ENCODE data around the gene CDHR5.

Gene CDHR5

GRCh38 chr11:646214-646613, 21.5 kb upstream of the CDHR5 start:
- Histone ChIP-seq H3K27ac (ENCODE audit: low read depth, low read length) (no peak overlapping the region), H3K9me3 (ENCODE audit: control insufficient read depth in 5 of 5, low read length in 5 of 5) (no peaks in the 10 kb centered on the region), H3K9ac (ENCODE audit: low read length in 5 of 5) (no peak overlapping the region), H3K4me1 (ENCODE audit: control insufficient read depth in 5 of 5, insufficient read depth in 5 of 5, low read length in 5 of 5) (peaks cover 0 to 5% (median 0%) of the 10 kb centered on the region in 5 donors), H3K36me3 (ENCODE audit: control insufficient read depth in 5 of 5, insufficient read depth in 5 of 5, low read length in 5 of 5) (peaks cover 0 to 35% (median 27%) of the 10 kb centered on the region in 5 donors), H3K27me3 (ENCODE audit: control insufficient read depth in 5 of 5, insufficient read depth in 4 of 5, low read length in 5 of 5) (no peaks in the 10 kb centered on the region), H3K4me3 (ENCODE audit: low read depth in 1 of 5, low read length in 5 of 5) (no peak overlapping the region)

- no peaks in the 10 kb centered on the region for H3K9me3 ChIP-seq (ENCODE audit: control insufficient read depth in 5 of 5, low read length in 5 of 5)
- peaks cover 0 to 10% (median 0%) of the 10 kb centered on the region in 5 donors for H3K4me1 ChIP-seq (ENCODE audit: control insufficient read depth in 5 of 5, insufficient read depth in 5 of 5, low read length in 5 of 5)
- no peak overlapping the region for H3K27ac ChIP-seq (ENCODE audit: low read depth, low read length)
- peaks cover 0 to 32% (median 23%) of the 10 kb centered on the region in 5 donors for H3K36me3 ChIP-seq (ENCODE audit: control insufficient read depth in 5 of 5, insufficient read depth in 5 of 5, low read length in 5 of 5)
- H3K27me3 ChIP-seq (ENCODE audit: control insufficient read depth in 5 of 5, insufficient read depth in 4 of 5, low read length in 5 of 5) = no peaks in the 10 kb centered on the region
- H3K9ac ChIP-seq (ENCODE audit: low read length in 5 of 5) = no peak overlapping the region
- H3K4me3 ChIP-seq (ENCODE audit: low read depth in 1 of 5, low read length in 5 of 5) = no peak overlapping the region
Measured at GRCh38 chr11:645536-645935, 20.8 kb upstream of the CDHR5 start.

GRCh38 chr11:643849-644738, 19.3 kb upstream of the CDHR5 start:
- Histone ChIP-seq H3K4me1 (ENCODE audit: control insufficient read depth in 5 of 5, insufficient read depth in 5 of 5, low read length in 5 of 5) (peaks cover 0 to 17% (median 5%) of the 10 kb centered on the region in 5 donors), H3K27me3 (ENCODE audit: control insufficient read depth in 5 of 5, insufficient read depth in 4 of 5, low read length in 5 of 5) (peaks cover 0 to 6% (median 2%) of the 10 kb centered on the region in 5 donors), H3K36me3 (ENCODE audit: control insufficient read depth in 5 of 5, insufficient read depth in 5 of 5, low read length in 5 of 5) (peaks cover 0 to 31% (median 22%) of the 10 kb centered on the region in 5 donors)

GRCh38 chr11:643366-643765, 18.6 kb upstream of the CDHR5 start:
- H3K27ac ChIP-seq (ENCODE audit: low read depth, low read length) = no peak overlapping the region
- peaks cover 0 to 31% (median 22%) of the 10 kb centered on the region in 5 donors for H3K36me3 ChIP-seq (ENCODE audit: control insufficient read depth in 5 of 5, insufficient read depth in 5 of 5, low read length in 5 of 5)
- H3K4me1 ChIP-seq (ENCODE audit: control insufficient read depth in 5 of 5, insufficient read depth in 5 of 5, low read length in 5 of 5) = peaks cover 0 to 22% (median 9%) of the 10 kb centered on the region in 5 donors
- H3K27me3 ChIP-seq (ENCODE audit: control insufficient read depth in 5 of 5, insufficient read depth in 4 of 5, low read length in 5 of 5) = peaks cover 0 to 12% (median 9%) of the 10 kb centered on the region in 5 donors
- H3K9me3 ChIP-seq (ENCODE audit: control insufficient read depth in 5 of 5, low read length in 5 of 5) = no peaks in the 10 kb centered on the region
- no peak overlapping the region for H3K9ac ChIP-seq (ENCODE audit: low read length in 5 of 5)
- no peak overlapping the region for H3K4me3 ChIP-seq (ENCODE audit: low read depth in 1 of 5, low read length in 5 of 5)

More at GRCh38 chr11:643849-644738, 19.3 kb upstream of the CDHR5 start:
- no peak overlapping the region for H3K4me3 ChIP-seq (ENCODE audit: low read depth in 1 of 5, low read length in 5 of 5)
- H3K27ac ChIP-seq (ENCODE audit: low read depth, low read length) = no peak overlapping the region
- H3K9ac ChIP-seq (ENCODE audit: low read length in 5 of 5) = no peak overlapping the region
- H3K9me3 ChIP-seq (ENCODE audit: control insufficient read depth in 5 of 5, low read length in 5 of 5) = no peaks in the 10 kb centered on the region

GRCh38 chr11:641806-642370, 17.1 kb upstream of the CDHR5 start:
- Histone ChIP-seq H3K27me3 (ENCODE audit: control insufficient read depth in 5 of 5, insufficient read depth in 4 of 5, low read length in 5 of 5) (peaks cover 11 to 23% (median 20%) of the 10 kb centered on the region in 5 donors), H3K27ac (ENCODE audit: low read depth, low read length) (no peak overlapping the region), H3K9me3 (ENCODE audit: control insufficient read depth in 5 of 5, low read length in 5 of 5) (no peaks in the 10 kb centered on the region), H3K4me3 (ENCODE audit: low read depth in 1 of 5, low read length in 5 of 5) (no peak overlapping the region), H3K9ac (ENCODE audit: low read length in 5 of 5) (no peak overlapping the region), H3K4me1 (ENCODE audit: control insufficient read depth in 5 of 5, insufficient read depth in 5 of 5, low read length in 5 of 5) (peaks cover 0 to 29% (median 17%) of the 10 kb centered on the region in 5 donors), H3K36me3 (ENCODE audit: control insufficient read depth in 5 of 5, insufficient read depth in 5 of 5, low read length in 5 of 5) (peaks cover 0 to 31% (median 21%) of the 10 kb centered on the region in 5 donors)

GRCh38 chr11:640021-640706, 15.4 kb upstream of the CDHR5 start:
- H3K9me3 ChIP-seq (ENCODE audit: control insufficient read depth in 5 of 5, low read length in 5 of 5) = no peaks in the 10 kb centered on the region
- no peak overlapping the region for H3K9ac ChIP-seq (ENCODE audit: low read length in 5 of 5)
- no peak overlapping the region for H3K4me3 ChIP-seq (ENCODE audit: low read depth in 1 of 5, low read length in 5 of 5)
- H3K4me1 ChIP-seq (ENCODE audit: control insufficient read depth in 5 of 5, insufficient read depth in 5 of 5, low read length in 5 of 5) = peaks cover 0 to 35% (median 20%) of the 10 kb centered on the region in 5 donors
- no peak overlapping the region for H3K27ac ChIP-seq (ENCODE audit: low read depth, low read length)
- peaks cover 11 to 31% (median 24%) of the 10 kb centered on the region in 5 donors for H3K27me3 ChIP-seq (ENCODE audit: control insufficient read depth in 5 of 5, insufficient read depth in 4 of 5, low read length in 5 of 5)
- peaks cover 0 to 28% (median 20%) of the 10 kb centered on the region in 5 donors for H3K36me3 ChIP-seq (ENCODE audit: control insufficient read depth in 5 of 5, insufficient read depth in 5 of 5, low read length in 5 of 5)

- H3K9ac ChIP-seq (ENCODE audit: low read length in 5 of 5) = no peak overlapping the region
- H3K4me1 ChIP-seq (ENCODE audit: control insufficient read depth in 5 of 5, insufficient read depth in 5 of 5, low read length in 5 of 5) = peaks cover 0 to 35% (median 20%) of the 10 kb centered on the region in 5 donors
- H3K36me3 ChIP-seq (ENCODE audit: control insufficient read depth in 5 of 5, insufficient read depth in 5 of 5, low read length in 5 of 5) = peaks cover 0 to 26% (median 20%) of the 10 kb centered on the region in 5 donors
- H3K27me3 ChIP-seq (ENCODE audit: control insufficient read depth in 5 of 5, insufficient read depth in 4 of 5, low read length in 5 of 5) = peaks cover 11 to 31% (median 24%) of the 10 kb centered on the region in 5 donors
- no peak overlapping the region for H3K27ac ChIP-seq (ENCODE audit: low read depth, low read length)
- H3K9me3 ChIP-seq (ENCODE audit: control insufficient read depth in 5 of 5, low read length in 5 of 5) = no peaks in the 10 kb centered on the region
- H3K4me3 ChIP-seq (ENCODE audit: low read depth in 1 of 5, low read length in 5 of 5) = no peak overlapping the region
Measured at GRCh38 chr11:639332-639955, 14.7 kb upstream of the CDHR5 start.

GRCh38 chr11:638631-639331, 14.0 kb upstream of the CDHR5 start:
- H3K4me1 ChIP-seq (ENCODE audit: control insufficient read depth in 5 of 5, insufficient read depth in 5 of 5, low read length in 5 of 5) = peaks cover 0 to 35% (median 20%) of the 10 kb centered on the region in 5 donors
- H3K9ac ChIP-seq (ENCODE audit: low read length in 5 of 5) = no peak overlapping the region
- H3K9me3 ChIP-seq (ENCODE audit: control insufficient read depth in 5 of 5, low read length in 5 of 5) = no peaks in the 10 kb centered on the region
- H3K27ac ChIP-seq (ENCODE audit: low read depth, low read length) = no peak overlapping the region
- peaks cover 11 to 31% (median 24%) of the 10 kb centered on the region in 5 donors for H3K27me3 ChIP-seq (ENCODE audit: control insufficient read depth in 5 of 5, insufficient read depth in 4 of 5, low read length in 5 of 5)
- no peak overlapping the region for H3K4me3 ChIP-seq (ENCODE audit: low read depth in 1 of 5, low read length in 5 of 5)
- peaks cover 0 to 19% (median 13%) of the 10 kb centered on the region in 5 donors for H3K36me3 ChIP-seq (ENCODE audit: control insufficient read depth in 5 of 5, insufficient read depth in 5 of 5, low read length in 5 of 5)

Data from subcutaneous abdominal adipose tissue (tissue), 5 donors.